Keratinocyte (primary cell): Measurements from ENCODE around the gene C11orf91. TPM values are rescaled to one million over a fixed set of nuclear protein-coding genes. Genes with fewer than 3 reads are reported as not detected.
A peak's percentile ranks its signal among the peaks of the same experiment; 100 is the strongest.

Experiments
- DNase-seq: peaks from one replicate; pipeline ENCODE4 v3.0.0-alpha.2; 2011; ENCODE audit warnings: low read depth, missing footprints, low spot score
- FAIRE-seq: peaks from 2 replicates; lab custom pipeline; 2011; peaks lifted over from hg19 to GRCh38; lab: Jason Lieb, UNC
- H2AFZ ChIP-seq: 2 replicates; pipeline ENCODE4 v1.6.0; 2012; ENCODE audit warnings: low read length, control low read depth, inconsistent platforms; ENCODE audit not compliant: control insufficient read depth
- H3K27ac ChIP-seq: 2 replicates; pipeline ENCODE4 v1.5.1; 2011; ENCODE audit warnings: low read length; ENCODE audit not compliant: control insufficient read depth, insufficient read depth
- H3K27me3 ChIP-seq: 3 replicates; pipeline ENCODE4 v1.6.0; 2011; ENCODE audit warnings: low read length; ENCODE audit not compliant: control insufficient read depth, insufficient read depth; ENCODE audit errors: extremely low read depth
- H3K36me3 ChIP-seq, 2 experiments: 2 replicates in 1 of 2; 3 replicates in 1 of 2; pipeline ENCODE4 v1.5.1; 2011; ENCODE audit warnings: low read length in 2 of 2, mild to moderate bottlenecking in 1 of 2; ENCODE audit not compliant: control insufficient read depth in 2 of 2, insufficient read depth in 2 of 2; ENCODE audit errors: extremely low read depth in 1 of 2
- H3K4me1 ChIP-seq: 3 replicates; pipeline ENCODE4 v1.5.1; 2011; ENCODE audit warnings: low read length; ENCODE audit not compliant: control insufficient read depth, insufficient read depth; ENCODE audit errors: extremely low read depth
- H3K4me2 ChIP-seq: 3 replicates; pipeline ENCODE4 v1.6.0; 2011; ENCODE audit warnings: low read depth, low read length; ENCODE audit not compliant: control insufficient read depth, insufficient read depth; ENCODE audit errors: extremely low read depth
- H3K4me3 ChIP-seq, 3 experiments: fragments of 200-600 bp in 1 of 3; sonication (generic) in 1 of 3; 2 replicates in 2 of 3; 3 replicates in 1 of 3; pipeline ENCODE4 v1.5.1; 2011 to 2016; ENCODE audit warnings: low read length in 3 of 3, mild to moderate bottlenecking in 3 of 3, control low read depth in 2 of 3, inconsistent platforms in 1 of 3, low read depth in 1 of 3, mixed read lengths in 1 of 3, mixed run types in 1 of 3, moderate library complexity in 1 of 3; ENCODE audit not compliant: control insufficient read depth in 2 of 3, insufficient read depth in 2 of 3; ENCODE audit errors: extremely low read depth in 1 of 3
- H3K79me2 ChIP-seq: 2 replicates; pipeline ENCODE4 v1.6.0; 2012; ENCODE audit warnings: low read length; ENCODE audit not compliant: control insufficient read depth, insufficient read depth
- H3K9ac ChIP-seq: 3 replicates; pipeline ENCODE4 v1.6.0; 2011; ENCODE audit warnings: low read length; ENCODE audit not compliant: control insufficient read depth, insufficient read depth; ENCODE audit errors: extremely low read depth
- H3K9me1 ChIP-seq: 3 replicates; pipeline ENCODE4 v1.6.0; 2011; ENCODE audit warnings: low read length; ENCODE audit not compliant: control insufficient read depth, insufficient read depth; ENCODE audit errors: extremely low read depth
- H3K9me3 ChIP-seq: 2 replicates; pipeline ENCODE4 v1.5.1; 2012; ENCODE audit warnings: low read depth, low read length; ENCODE audit not compliant: control insufficient read depth
- H4K20me1 ChIP-seq: 3 replicates; pipeline ENCODE4 v1.6.0; 2011; ENCODE audit warnings: low read length; ENCODE audit not compliant: control insufficient read depth, insufficient read depth; ENCODE audit errors: extremely low read depth
- CTCF ChIP-seq, 3 experiments: IDR thresholded peaks in 1 of 3; conservative IDR thresholded peaks in 1 of 3; optimal IDR thresholded peaks in 1 of 3; 2 replicates in 2 of 3; 3 replicates in 1 of 3; pipeline versions ENCODE3 to v1.5.1; 2011; ENCODE audit warnings: low read length in 3 of 3, mild to moderate bottlenecking in 3 of 3, moderate library complexity in 2 of 3, control low read depth in 1 of 3, inconsistent platforms in 1 of 3; ENCODE audit not compliant: insufficient read depth in 2 of 3; ENCODE audit errors: extremely low read depth in 1 of 3
- EZH2 ChIP-seq: IDR thresholded peaks from one replicate; pipeline ENCODE4 v1.6.1; 2012; ENCODE audit warnings: inconsistent platforms, mild to moderate bottlenecking, low read length, moderate library complexity
- dilution Hi-C: fragments of 300-500 bp; cut with MboI; formaldehyde crosslinking; loops from one replicate; pipeline ENCODE4 v1.7.0; 2020; ENCODE audit warnings: low sequenced_read_pairs; ENCODE audit not compliant: extremely low pct_ligation_motif_present
- polyA plus RNA-seq, 5 experiments: library from polyadenylated mRNA; depleted of rRNA in 3 of 5; stranded (reverse) in 3 of 5; stranded (forward) in 1 of 5; unstranded in 1 of 5; fragments of >200 nt; gene quantifications; 1 replicate in 1 of 5; 2 replicates in 3 of 5; 3 replicates in 1 of 5; pipeline versions ENCODE4 v1.2.1 to v1.2.3, GENCODE V29; 2011 to 2012; ENCODE audit warnings: missing spikeins in 2 of 5, low read depth in 1 of 5, low replicate concordance in 1 of 5

C11orf91 gene
- polyA plus RNA-seq, 1 donor (not counting 4 experiments of a cell fraction or from before 2014, with no cell fraction given) = 0.10 TPM

- Histone ChIP-seq H3K27ac (no peak overlapping the region), H3K9me1 (no peaks in the 10 kb centered on the region), H3K4me3 (no peak overlapping the region), H3K4me2 (no peak overlapping the region), H3K9ac (no peak overlapping the region), H3K9me3 (no peaks in the 10 kb centered on the region), H3K36me3 (no peaks in the 10 kb centered on the region), H3K4me1 (peaks cover 19% of the 10 kb centered on the region), H4K20me1 (no peaks in the 10 kb centered on the region), H3K27me3 (no peaks in the 10 kb centered on the region), H3K79me2 (no peaks in the 10 kb centered on the region), H2AFZ (peak overlapping the region; percentile 3)
- FAIRE-seq (no peak), DNase-seq (no peak)
- TF ChIP-seq EZH2 (no peak), CTCF (optimal IDR thresholded peaks at IDR 0.05 in 1 of 3, IDR thresholded peaks at IDR 0.05 in 1 of 3, conservative IDR thresholded peaks at IDR 0.05 in 1 of 3; ENCODE audit: extremely low read depth in 1 of 3, insufficient read depth in 2 of 3, low read length in 3 of 3) (no peak)
- dilution Hi-C loops = no loop called here
Observed at GRCh38 chr11:33651990-33652389, 48.6 kb downstream of the C11orf91 start.

- Histone ChIP-seq H3K9me1 (no peaks in the 10 kb centered on the region), H3K4me1 (peaks cover 15% of the 10 kb centered on the region), H3K79me2 (no peaks in the 10 kb centered on the region), H2AFZ (no peak overlapping the region), H4K20me1 (no peaks in the 10 kb centered on the region), H3K27me3 (no peaks in the 10 kb centered on the region), H3K36me3 (no peaks in the 10 kb centered on the region), H3K9me3 (no peaks in the 10 kb centered on the region), H3K4me2 (no peak overlapping the region), H3K4me3 (no peak overlapping the region), H3K9ac (no peak overlapping the region), H3K27ac (no peak overlapping the region)
- no peak for FAIRE-seq
- dilution Hi-C loops = no loop called here
- TF ChIP-seq EZH2 (no peak), CTCF (optimal IDR thresholded peaks at IDR 0.05 in 1 of 3, IDR thresholded peaks at IDR 0.05 in 1 of 3, conservative IDR thresholded peaks at IDR 0.05 in 1 of 3; ENCODE audit: extremely low read depth in 1 of 3, insufficient read depth in 2 of 3, low read length in 3 of 3) (no peak)
- DNase-seq = no peak
Observed at GRCh38 chr11:33651555-33651954, 49.1 kb downstream of the C11orf91 start.
